HepG2 (cell line): Measurements from ENCODE around the gene KLF11. TPM values are rescaled to one million over a fixed set of nuclear protein-coding genes. Genes with fewer than 3 reads are reported as not detected.

Source experiments
- KLF12 ChIP-seq: sonication (generic); formaldehyde crosslinking; IDR thresholded peaks from 2 replicates; pipeline ENCODE4 v1.4.0; 2020; ENCODE audit warnings: missing genetic modification reagents, borderline replicate concordance
- ZBTB7A ChIP-seq: sonication (generic); formaldehyde crosslinking; IDR thresholded peaks from 2 replicates; pipeline ENCODE4 v1.8.0; 2022; ENCODE audit warnings: mild to moderate bottlenecking, missing genetic modification reagents
- ZFP62 ChIP-seq: sonication (generic); formaldehyde crosslinking; IDR thresholded peaks from 2 replicates; pipeline ENCODE4 v1.4.0; 2020; ENCODE audit warnings: missing genetic modification reagents
- ZNF274 ChIP-seq: sonication (generic); formaldehyde crosslinking; IDR thresholded peaks from 2 replicates; pipeline ENCODE4 v1.5.1; 2020; ENCODE audit warnings: mild to moderate bottlenecking, missing genetic modification reagents
- ZNF552 ChIP-seq: sonication (generic); formaldehyde crosslinking; IDR thresholded peaks from 2 replicates; pipeline ENCODE4 v1.9.0; 2022; ENCODE audit warnings: missing genetic modification reagents, mild to moderate bottlenecking, borderline replicate concordance
- ZSCAN30 ChIP-seq: sonication (generic); formaldehyde crosslinking; IDR thresholded peaks from 2 replicates; pipeline ENCODE4 v1.5.0; 2020; ENCODE audit warnings: mild to moderate bottlenecking, missing genetic modification reagents
- polyA plus RNA-seq, 8 experiments: library from polyadenylated mRNA; depleted of rRNA in 3 of 8; stranded (reverse) in 7 of 8; unstranded in 1 of 8; fragments of >200 nt; fragmentation: Illumina TruSeq in 4 of 8; extraction: Trizol in 4 of 8; gene quantifications; 2 replicates each; pipeline versions ENCODE4 v1.2.1 to v1.2.3, GENCODE V29; 2011 to 2016; ENCODE audit warnings: low read depth in 4 of 8, missing spikeins in 1 of 8, mixed read lengths in 1 of 8; ENCODE audit not compliant: insufficient read depth in 1 of 8
- total RNA-seq, 5 experiments: library from RNA; depleted of rRNA; stranded (reverse); fragments of >200 nt; fragmentation: Illumina TruSeq; extraction: Trizol; gene quantifications; 2 replicates each; pipeline ENCODE4 v1.2.3, GENCODE V29; 2016; ENCODE audit warnings: low read depth in 1 of 5
- TF ChIP-seq, protein P1 (sequence below): sonication (generic); formaldehyde crosslinking; IDR thresholded peaks from 2 replicates; pipeline ENCODE4; 2020; ENCODE audit warnings: missing genetic modification reagents, mild to moderate bottlenecking, borderline replicate concordance
- TF ChIP-seq, protein P2 (sequence below): sonication (generic); formaldehyde crosslinking; IDR thresholded peaks from 2 replicates; pipeline ENCODE4 v1.4.0; 2020; ENCODE audit warnings: missing genetic modification reagents, borderline replicate concordance
- TF ChIP-seq, protein P3 (sequence below): IDR thresholded peaks from 2 replicates; pipeline ENCODE4 v1.6.1; 2016; ENCODE audit warnings: low read depth, missing genetic modification reagents, missing compliant biosample characterization
- TF ChIP-seq, protein P4 (sequence below): sonication (generic); formaldehyde crosslinking; IDR thresholded peaks from 2 replicates; pipeline ENCODE4 v1.4.0; 2020; ENCODE audit warnings: low read depth, missing genetic modification reagents

Gene KLF11
- total and polyA plus RNA-seq, 2 of the 13 experiments (the other 11 are each of a cell fraction or from before 2014, with no cell fraction given): 2.5 to 11.8 TPM

DNA sequence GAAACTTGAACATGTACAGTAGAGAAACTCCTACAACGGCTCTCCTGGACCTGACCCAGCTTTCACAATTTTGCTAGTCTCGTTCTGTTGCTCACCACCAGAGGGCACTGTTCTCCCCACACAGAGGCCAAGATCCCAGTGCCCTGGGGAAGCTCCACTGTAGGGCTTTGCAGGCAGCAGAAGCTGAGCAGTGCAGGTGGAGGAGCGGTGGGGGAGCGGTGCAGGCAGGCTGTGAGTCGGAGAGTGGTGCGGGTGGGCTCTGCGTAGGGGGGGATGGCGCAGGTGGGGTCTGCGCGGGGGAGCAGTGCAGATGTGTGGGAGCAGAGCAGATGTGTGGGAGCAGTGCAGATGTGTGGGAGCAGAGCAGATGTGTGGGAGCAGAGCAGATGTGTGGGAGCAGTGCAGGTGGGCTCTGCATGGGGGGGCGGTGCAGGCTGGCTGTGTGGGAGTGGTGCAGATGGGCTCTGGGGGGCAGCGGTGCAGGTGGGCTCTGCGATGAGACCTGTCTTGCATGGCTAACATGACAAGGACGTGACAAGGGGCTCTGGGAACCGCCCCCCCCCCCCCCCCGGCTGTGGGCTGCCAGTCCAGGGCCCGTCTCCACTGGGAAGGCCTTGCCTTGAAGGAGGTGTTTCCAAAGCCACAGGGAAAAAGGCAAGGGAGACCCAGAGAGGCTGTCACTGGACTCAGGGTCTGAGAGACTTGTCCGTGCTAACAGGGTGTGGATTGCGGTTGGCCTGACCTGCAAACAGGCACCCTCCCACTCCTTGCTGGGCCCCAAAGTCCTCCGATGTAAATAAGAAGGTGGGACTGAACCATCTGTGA, 29.5 kb downstream of the KLF11 start (continued):
- TF ChIP-seq, protein P1, sequence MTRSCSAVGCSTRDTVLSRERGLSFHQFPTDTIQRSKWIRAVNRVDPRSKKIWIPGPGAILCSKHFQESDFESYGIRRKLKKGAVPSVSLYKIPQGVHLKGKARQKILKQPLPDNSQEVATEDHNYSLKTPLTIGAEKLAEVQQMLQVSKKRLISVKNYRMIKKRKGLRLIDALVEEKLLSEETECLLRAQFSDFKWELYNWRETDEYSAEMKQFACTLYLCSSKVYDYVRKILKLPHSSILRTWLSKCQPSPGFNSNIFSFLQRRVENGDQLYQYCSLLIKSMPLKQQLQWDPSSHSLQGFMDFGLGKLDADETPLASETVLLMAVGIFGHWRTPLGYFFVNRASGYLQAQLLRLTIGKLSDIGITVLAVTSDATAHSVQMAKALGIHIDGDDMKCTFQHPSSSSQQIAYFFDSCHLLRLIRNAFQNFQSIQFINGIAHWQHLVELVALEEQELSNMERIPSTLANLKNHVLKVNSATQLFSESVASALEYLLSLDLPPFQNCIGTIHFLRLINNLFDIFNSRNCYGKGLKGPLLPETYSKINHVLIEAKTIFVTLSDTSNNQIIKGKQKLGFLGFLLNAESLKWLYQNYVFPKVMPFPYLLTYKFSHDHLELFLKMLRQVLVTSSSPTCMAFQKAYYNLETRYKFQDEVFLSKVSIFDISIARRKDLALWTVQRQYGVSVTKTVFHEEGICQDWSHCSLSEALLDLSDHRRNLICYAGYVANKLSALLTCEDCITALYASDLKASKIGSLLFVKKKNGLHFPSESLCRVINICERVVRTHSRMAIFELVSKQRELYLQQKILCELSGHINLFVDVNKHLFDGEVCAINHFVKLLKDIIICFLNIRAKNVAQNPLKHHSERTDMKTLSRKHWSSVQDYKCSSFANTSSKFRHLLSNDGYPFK: no peak
- no peak for TF ChIP-seq ZBTB7A (CRISPR knock-in tag)
- TF ChIP-seq ZSCAN30: no peak
- TF ChIP-seq KLF12: no peak
- TF ChIP-seq, protein P2, sequence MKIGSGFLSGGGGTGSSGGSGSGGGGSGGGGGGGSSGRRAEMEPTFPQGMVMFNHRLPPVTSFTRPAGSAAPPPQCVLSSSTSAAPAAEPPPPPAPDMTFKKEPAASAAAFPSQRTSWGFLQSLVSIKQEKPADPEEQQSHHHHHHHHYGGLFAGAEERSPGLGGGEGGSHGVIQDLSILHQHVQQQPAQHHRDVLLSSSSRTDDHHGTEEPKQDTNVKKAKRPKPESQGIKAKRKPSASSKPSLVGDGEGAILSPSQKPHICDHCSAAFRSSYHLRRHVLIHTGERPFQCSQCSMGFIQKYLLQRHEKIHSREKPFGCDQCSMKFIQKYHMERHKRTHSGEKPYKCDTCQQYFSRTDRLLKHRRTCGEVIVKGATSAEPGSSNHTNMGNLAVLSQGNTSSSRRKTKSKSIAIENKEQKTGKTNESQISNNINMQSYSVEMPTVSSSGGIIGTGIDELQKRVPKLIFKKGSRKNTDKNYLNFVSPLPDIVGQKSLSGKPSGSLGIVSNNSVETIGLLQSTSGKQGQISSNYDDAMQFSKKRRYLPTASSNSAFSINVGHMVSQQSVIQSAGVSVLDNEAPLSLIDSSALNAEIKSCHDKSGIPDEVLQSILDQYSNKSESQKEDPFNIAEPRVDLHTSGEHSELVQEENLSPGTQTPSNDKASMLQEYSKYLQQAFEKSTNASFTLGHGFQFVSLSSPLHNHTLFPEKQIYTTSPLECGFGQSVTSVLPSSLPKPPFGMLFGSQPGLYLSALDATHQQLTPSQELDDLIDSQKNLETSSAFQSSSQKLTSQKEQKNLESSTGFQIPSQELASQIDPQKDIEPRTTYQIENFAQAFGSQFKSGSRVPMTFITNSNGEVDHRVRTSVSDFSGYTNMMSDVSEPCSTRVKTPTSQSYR: no peak
- TF ChIP-seq, protein P3, sequence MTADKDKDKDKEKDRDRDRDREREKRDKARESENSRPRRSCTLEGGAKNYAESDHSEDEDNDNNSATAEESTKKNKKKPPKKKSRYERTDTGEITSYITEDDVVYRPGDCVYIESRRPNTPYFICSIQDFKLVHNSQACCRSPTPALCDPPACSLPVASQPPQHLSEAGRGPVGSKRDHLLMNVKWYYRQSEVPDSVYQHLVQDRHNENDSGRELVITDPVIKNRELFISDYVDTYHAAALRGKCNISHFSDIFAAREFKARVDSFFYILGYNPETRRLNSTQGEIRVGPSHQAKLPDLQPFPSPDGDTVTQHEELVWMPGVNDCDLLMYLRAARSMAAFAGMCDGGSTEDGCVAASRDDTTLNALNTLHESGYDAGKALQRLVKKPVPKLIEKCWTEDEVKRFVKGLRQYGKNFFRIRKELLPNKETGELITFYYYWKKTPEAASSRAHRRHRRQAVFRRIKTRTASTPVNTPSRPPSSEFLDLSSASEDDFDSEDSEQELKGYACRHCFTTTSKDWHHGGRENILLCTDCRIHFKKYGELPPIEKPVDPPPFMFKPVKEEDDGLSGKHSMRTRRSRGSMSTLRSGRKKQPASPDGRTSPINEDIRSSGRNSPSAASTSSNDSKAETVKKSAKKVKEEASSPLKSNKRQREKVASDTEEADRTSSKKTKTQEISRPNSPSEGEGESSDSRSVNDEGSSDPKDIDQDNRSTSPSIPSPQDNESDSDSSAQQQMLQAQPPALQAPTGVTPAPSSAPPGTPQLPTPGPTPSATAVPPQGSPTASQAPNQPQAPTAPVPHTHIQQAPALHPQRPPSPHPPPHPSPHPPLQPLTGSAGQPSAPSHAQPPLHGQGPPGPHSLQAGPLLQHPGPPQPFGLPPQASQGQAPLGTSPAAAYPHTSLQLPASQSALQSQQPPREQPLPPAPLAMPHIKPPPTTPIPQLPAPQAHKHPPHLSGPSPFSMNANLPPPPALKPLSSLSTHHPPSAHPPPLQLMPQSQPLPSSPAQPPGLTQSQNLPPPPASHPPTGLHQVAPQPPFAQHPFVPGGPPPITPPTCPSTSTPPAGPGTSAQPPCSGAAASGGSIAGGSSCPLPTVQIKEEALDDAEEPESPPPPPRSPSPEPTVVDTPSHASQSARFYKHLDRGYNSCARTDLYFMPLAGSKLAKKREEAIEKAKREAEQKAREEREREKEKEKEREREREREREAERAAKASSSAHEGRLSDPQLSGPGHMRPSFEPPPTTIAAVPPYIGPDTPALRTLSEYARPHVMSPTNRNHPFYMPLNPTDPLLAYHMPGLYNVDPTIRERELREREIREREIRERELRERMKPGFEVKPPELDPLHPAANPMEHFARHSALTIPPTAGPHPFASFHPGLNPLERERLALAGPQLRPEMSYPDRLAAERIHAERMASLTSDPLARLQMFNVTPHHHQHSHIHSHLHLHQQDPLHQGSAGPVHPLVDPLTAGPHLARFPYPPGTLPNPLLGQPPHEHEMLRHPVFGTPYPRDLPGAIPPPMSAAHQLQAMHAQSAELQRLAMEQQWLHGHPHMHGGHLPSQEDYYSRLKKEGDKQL (CRISPR knock-in tag): no peak
- TF ChIP-seq ZFP62 (CRISPR knock-in tag): no peak
- no peak for TF ChIP-seq ZNF274 (CRISPR knock-in tag)
- no peak for TF ChIP-seq ZNF552 (CRISPR knock-in tag)
- TF ChIP-seq, protein P4, sequence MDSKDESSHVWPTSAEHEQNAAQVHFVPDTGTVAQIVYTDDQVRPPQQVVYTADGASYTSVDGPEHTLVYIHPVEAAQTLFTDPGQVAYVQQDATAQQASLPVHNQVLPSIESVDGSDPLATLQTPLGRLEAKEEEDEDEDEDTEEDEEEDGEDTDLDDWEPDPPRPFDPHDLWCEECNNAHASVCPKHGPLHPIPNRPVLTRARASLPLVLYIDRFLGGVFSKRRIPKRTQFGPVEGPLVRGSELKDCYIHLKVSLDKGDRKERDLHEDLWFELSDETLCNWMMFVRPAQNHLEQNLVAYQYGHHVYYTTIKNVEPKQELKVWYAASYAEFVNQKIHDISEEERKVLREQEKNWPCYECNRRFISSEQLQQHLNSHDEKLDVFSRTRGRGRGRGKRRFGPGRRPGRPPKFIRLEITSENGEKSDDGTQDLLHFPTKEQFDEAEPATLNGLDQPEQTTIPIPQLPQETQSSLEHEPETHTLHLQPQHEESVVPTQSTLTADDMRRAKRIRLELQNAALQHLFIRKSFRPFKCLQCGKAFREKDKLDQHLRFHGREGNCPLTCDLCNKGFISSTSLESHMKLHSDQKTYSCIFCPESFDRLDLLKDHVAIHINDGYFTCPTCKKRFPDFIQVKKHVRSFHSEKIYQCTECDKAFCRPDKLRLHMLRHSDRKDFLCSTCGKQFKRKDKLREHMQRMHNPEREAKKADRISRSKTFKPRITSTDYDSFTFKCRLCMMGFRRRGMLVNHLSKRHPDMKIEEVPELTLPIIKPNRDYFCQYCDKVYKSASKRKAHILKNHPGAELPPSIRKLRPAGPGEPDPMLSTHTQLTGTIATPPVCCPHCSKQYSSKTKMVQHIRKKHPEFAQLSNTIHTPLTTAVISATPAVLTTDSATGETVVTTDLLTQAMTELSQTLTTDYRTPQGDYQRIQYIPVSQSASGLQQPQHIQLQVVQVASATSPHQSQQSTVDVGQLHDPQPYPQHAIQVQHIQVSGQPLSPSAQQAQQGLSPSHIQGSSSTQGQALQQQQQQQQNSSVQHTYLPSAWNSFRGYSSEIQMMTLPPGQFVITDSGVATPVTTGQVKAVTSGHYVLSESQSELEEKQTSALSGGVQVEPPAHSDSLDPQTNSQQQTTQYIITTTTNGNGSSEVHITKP (CRISPR knock-in tag): no peak
